Breast epithelium (tissue), 4 donors: ENCODE results near the gene CDKN3. TPM values are rescaled to one million over a fixed set of nuclear protein-coding genes. Genes with fewer than 3 reads are reported as not detected.

Experiments used
- DNase-seq, 2 donors: peaks; one replicate each; pipeline ENCODE4 v3.0.0-alpha.2; 2019; ENCODE audit warnings: low spot score in 2 of 2
- H3K27ac ChIP-seq, 2 donors: fragments of 200-600 bp; sonication (generic) in 1 of 2; one replicate each; pipeline ENCODE4 v1.5.1; 2016 to 2019; ENCODE audit warnings: mild to moderate bottlenecking in 1 of 2
- H3K27me3 ChIP-seq, 2 donors: fragments of 200-600 bp; sonication (generic) in 1 of 2; one replicate each; pipeline versions ENCODE4 v1.5.1 to v1.6.0; 2017 to 2019; ENCODE audit warnings: control low read depth in 1 of 2, mild to moderate bottlenecking in 1 of 2
- H3K36me3 ChIP-seq: fragments of 200-600 bp; one replicate; pipeline ENCODE4 v1.5.1; 2019
- H3K4me1 ChIP-seq, 2 donors: fragments of 200-600 bp; sonication (generic); one replicate each; pipeline ENCODE4 v1.5.1; 2016 to 2019; ENCODE audit warnings: control low read depth in 1 of 2
- H3K4me3 ChIP-seq, 3 donors: fragments of 200-600 bp; sonication (generic); 1 replicate in 2 of 3; 2 replicates in 1 of 3; pipeline ENCODE4 v1.5.1; 2016 to 2019; ENCODE audit warnings: mild to moderate bottlenecking in 3 of 3, moderate library complexity in 2 of 3
- H3K9me3 ChIP-seq, 2 donors: fragments of 200-600 bp; sonication (generic) in 1 of 2; one replicate each; pipeline ENCODE4 v1.5.1; 2016 to 2019; ENCODE audit warnings: control low read depth in 1 of 2
- POLR2A ChIP-seq: fragments of 450-650 bp; IDR thresholded peaks from one replicate; pipeline ENCODE4 v1.6.1; 2016; ENCODE audit warnings: antibody characterized with exemption, mild to moderate bottlenecking, moderate library complexity
- POLR2AphosphoS5 ChIP-seq, 3 donors: sonication (generic); formaldehyde crosslinking; IDR thresholded peaks; one replicate each; pipeline ENCODE4 v1.6.1; 2017; ENCODE audit warnings: antibody characterized with exemption in 3 of 3
- intact Hi-C: fragments of 100-400 bp; cut with DNase I; formaldehyde crosslinking; loops from one replicate; pipeline ENCODE4 v1.15.1; 2023; ENCODE audit warnings: low total_unique reads
- total RNA-seq, 3 donors: library from RNA; depleted of rRNA; stranded (reverse); fragments of >200 nt; gene quantifications; one replicate each; pipeline ENCODE4 v1.1.0, GENCODE V29; 2016
- TF ChIP-seq, protein P1 (sequence below), 3 donors: fragments of 450-650 bp; IDR thresholded peaks; one replicate each; pipeline ENCODE4 v1.5.1; 2016 to 2017; ENCODE audit warnings: antibody characterized with exemption in 3 of 3, mild to moderate bottlenecking in 3 of 3, moderate library complexity in 3 of 3

Gene CDKN3, protein sequence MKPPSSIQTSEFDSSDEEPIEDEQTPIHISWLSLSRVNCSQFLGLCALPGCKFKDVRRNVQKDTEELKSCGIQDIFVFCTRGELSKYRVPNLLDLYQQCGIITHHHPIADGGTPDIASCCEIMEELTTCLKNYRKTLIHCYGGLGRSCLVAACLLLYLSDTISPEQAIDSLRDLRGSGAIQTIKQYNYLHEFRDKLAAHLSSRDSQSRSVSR
- 1 to 10 TPM; 2.0 to 4.3 (median 2.9) TPM for total RNA-seq

DNA sequence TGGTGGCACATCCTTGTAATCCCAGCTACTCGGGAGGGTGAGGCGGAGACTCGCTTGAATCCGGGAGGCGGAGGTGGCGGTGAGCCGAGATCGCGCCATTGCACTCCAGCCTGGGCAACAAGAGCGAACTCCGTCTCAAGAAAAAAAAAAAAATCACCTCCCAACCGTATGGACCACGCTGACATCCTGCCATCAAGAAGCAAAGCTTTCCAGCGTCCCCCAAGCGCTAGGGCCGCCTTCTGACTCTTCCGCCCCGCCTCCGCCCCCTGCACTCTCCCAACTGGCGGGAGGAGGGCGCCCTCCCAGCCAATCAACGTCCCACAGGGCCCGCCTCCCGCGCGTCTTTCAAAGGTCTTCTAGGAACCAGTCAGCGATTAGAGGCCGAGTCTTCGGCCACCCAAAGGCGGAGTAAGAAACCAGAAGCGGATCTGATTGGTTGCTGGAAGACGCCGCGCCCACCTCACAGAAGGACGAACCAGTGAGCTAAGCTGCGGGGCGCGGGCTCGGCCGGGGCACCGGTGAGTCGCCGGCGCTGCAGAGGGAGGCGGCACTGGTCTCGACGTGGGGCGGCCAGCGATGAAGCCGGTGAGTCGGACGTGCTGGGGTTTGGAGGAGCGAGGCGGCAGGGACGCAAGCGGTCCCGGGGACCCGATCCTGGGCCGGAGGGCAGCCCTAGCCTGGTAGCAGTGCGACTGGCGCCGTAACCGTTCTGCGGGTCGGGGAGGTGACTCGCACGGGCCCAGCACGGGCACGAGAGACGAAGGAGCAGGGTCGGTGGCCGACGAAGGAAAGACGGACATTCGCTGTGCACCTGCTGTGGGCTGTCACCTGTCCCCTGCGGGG, at the start of gene CDKN3:
Gene CDKN3 (plus strand): TSS at position 515 of the 843 bp plus-strand sequence. CDS start 62 bp downstream, at position 577.
- Histone ChIP-seq H3K4me1 (no peaks in the 10 kb centered on the region), H3K9me3 (no peaks in the 10 kb centered on the region), H3K4me3 (peak within 1 kb of the TSS; percentile 62 to 85 (median 64)), H3K27me3 (no peaks in the 10 kb centered on the region), H3K36me3 (no peaks in the 10 kb centered on the region), H3K27ac (peak within 1 kb of the TSS; percentile 49 to 53)
- intact Hi-C loops = no loop called here
- peak; percentile 14 for TF ChIP-seq POLR2A
- TF ChIP-seq, protein P1, sequence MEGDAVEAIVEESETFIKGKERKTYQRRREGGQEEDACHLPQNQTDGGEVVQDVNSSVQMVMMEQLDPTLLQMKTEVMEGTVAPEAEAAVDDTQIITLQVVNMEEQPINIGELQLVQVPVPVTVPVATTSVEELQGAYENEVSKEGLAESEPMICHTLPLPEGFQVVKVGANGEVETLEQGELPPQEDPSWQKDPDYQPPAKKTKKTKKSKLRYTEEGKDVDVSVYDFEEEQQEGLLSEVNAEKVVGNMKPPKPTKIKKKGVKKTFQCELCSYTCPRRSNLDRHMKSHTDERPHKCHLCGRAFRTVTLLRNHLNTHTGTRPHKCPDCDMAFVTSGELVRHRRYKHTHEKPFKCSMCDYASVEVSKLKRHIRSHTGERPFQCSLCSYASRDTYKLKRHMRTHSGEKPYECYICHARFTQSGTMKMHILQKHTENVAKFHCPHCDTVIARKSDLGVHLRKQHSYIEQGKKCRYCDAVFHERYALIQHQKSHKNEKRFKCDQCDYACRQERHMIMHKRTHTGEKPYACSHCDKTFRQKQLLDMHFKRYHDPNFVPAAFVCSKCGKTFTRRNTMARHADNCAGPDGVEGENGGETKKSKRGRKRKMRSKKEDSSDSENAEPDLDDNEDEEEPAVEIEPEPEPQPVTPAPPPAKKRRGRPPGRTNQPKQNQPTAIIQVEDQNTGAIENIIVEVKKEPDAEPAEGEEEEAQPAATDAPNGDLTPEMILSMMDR (IDR thresholded peaks at IDR 0.05) = peak in 2 of 3 donors; percentile 29 to 58
- peak; percentile 20 to 58 (median 31) for TF ChIP-seq POLR2AphosphoS5 (IDR thresholded peaks at IDR 0.05)
- peak; percentile 98 for DNase-seq

DNA sequence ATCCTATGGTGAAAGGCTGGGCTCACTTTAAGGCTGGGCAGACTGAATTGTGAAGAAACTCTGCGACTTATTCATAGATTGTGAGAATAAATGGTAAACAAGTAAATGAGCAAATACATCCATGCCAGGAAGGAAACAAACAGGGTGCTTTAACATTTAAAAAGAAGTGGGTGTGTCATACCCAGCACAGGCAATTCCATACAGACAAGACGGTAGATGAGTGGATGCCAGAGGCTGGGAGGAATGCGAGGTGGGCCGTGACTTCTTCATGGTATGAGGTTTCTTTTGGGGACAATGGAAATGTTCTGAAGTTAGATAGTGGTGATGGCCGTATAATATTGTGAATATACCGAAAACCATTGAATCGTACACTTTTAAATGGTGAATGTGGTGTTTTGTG, 49.8 kb upstream of the CDKN3 start:
- TF ChIP-seq, protein P1 (IDR thresholded peaks at IDR 0.05) = no peak
- TF ChIP-seq POLR2AphosphoS5 (IDR thresholded peaks at IDR 0.05) = no peak
- intact Hi-C loops = no loop called here

DNA sequence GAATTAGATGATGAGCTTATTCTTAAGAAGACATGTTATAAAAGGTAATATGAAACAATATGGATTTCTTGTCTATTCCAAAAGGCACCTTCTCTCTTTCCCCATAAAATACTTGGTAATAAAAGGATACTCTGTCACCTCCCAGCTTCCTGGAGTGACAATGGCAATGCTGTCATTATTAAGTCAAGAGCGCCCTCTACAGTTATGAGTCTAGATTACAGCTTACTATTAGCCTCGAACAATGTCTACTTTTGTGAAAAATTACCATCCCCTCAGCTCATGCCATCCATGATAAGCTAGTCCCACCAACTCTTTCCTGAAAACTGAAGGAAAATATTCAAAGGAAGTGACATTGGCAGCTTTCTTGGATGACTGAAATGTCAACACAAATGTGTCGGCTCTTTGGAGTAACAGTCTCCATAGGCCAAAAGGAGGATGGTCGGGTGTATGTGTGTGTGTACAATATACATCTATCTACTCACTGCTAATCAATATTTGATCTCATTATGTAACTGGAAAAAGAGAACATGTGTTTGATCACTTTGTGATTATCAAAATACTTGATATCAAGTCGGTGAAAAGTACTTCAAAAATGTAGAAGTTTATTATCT, 48.7 kb upstream of the CDKN3 start:
- Histone ChIP-seq H3K4me1 (no peaks in the 10 kb centered on the region), H3K27ac (no peak overlapping the region), H3K27me3 (no peaks in the 10 kb centered on the region), H3K9me3 (no peaks in the 10 kb centered on the region), H3K4me3 (no peak overlapping the region), H3K36me3 (no peaks in the 10 kb centered on the region)
- no peak for DNase-seq
- intact Hi-C loops = no loop called here
- TF ChIP-seq, protein P1 (IDR thresholded peaks at IDR 0.05) = peak; percentile 50 to 77 (median 66)
- TF ChIP-seq POLR2A (no peak), POLR2AphosphoS5 (IDR thresholded peaks at IDR 0.05) (no peak)

More for the DNA sequence above, 49.8 kb upstream of the CDKN3 start:
- Histone ChIP-seq H3K27me3 (no peaks in the 10 kb centered on the region), H3K4me1 (no peaks in the 10 kb centered on the region), H3K27ac (no peak overlapping the region), H3K9me3 (no peaks in the 10 kb centered on the region), H3K36me3 (no peaks in the 10 kb centered on the region), H3K4me3 (no peak overlapping the region)
- no peak for DNase-seq

DNA sequence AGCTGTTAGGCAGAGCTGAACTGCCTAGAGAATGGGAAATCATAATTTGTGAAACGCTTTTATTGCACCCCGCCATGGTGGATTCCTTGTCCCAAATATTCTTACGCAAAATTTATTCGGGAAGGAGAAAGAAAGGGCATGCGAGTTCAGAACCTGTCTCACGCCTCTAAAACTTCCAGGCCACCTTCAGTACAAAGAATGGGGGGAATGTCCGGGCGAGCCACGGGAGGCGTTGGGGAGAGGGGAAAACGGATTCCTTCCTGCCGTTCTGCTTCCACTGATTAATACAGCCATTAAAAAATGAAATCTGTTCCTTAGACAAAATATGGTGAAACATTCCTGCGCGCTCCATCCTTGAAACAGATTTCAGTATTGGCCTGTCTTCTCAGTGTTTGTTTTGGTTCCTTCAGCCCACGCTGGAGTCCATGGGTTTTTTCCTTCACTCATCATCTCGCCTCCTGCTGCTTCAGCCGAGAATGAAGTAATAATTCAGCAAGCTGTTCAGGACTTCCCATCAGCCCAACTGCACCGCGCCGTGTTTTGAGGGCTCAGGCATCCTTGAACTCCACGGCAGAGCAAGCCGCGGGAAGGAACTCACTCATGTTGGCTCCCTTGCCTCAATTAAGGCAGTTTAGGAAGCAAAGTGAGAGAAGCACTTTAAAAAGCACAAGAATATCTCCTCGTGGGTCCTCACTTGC, 47.7 kb upstream of the CDKN3 start:
- Histone ChIP-seq H3K9me3 (no peaks in the 10 kb centered on the region), H3K4me1 (no peaks in the 10 kb centered on the region), H3K36me3 (no peaks in the 10 kb centered on the region), H3K4me3 (peak overlapping the region; percentile 8 to 51 (median 14)), H3K27me3 (no peaks in the 10 kb centered on the region), H3K27ac (peak overlapping the region; percentile 16 to 84)
- no peak for DNase-seq
- TF ChIP-seq, protein P1 (IDR thresholded peaks at IDR 0.05) = no peak
- TF ChIP-seq POLR2A (no peak), POLR2AphosphoS5 (IDR thresholded peaks at IDR 0.05) (no peak)
- intact Hi-C loops = no loop called here
